HG02571 (cell line): ENCODE data around the gene KXD1.
"Not testable (repeated sequence)": the region's sequence is repeated elsewhere in the genome, so short reads cannot be mapped to it uniquely, and the experiment has no call there.

Experiments used
- ATAC-seq: cut with Tn5 transposase; IDR thresholded peaks from one replicate; pipeline ENCODE4 v1.9.1; 2021; ENCODE audit warnings: mild to moderate bottlenecking, moderate library complexity; ENCODE audit not compliant: unreplicated experiment

KXD1 gene

GRCh38 chr19:18599485-18599884 is 41.8 kb downstream of the KXD1 start:
- ATAC-seq: no peak

- not testable (repeated sequence) for ATAC-seq
Observed at GRCh38 chr19:18600692-18601397, 43.2 kb downstream of the KXD1 start.

GRCh38 chr19:18601875-18602274 is 44.2 kb downstream of the KXD1 start:
- ATAC-seq: no peak

GRCh38 chr19:18603255-18603957 is 45.7 kb downstream of the KXD1 start:
- no peak for ATAC-seq

GRCh38 chr19:18603958-18604819 is 46.5 kb downstream of the KXD1 start:
- ATAC-seq: no peak

- no peak for ATAC-seq
Observed at GRCh38 chr19:18604820-18605159, 47.1 kb downstream of the KXD1 start.

- ATAC-seq: no peak
Observed at GRCh38 chr19:18605196-18605545, 47.5 kb downstream of the KXD1 start.

GRCh38 chr19:18605546-18606280 is 48.0 kb downstream of the KXD1 start:
- ATAC-seq: no peak

- no peak for ATAC-seq
Observed at GRCh38 chr19:18606281-18607225, 48.9 kb downstream of the KXD1 start, which contains the start of gene CRLF1. CRLF1 (minus strand) TSS chr19:18606799; CDS start chr19:18606656, 143 bp downstream.

- no peak for ATAC-seq
Observed at GRCh38 chr19:18607226-18608101, 49.8 kb downstream of the KXD1 start.

GRCh38 chr19:18608102-18608804 is 50.6 kb downstream of the KXD1 start:
- ATAC-seq: no peak

- ATAC-seq: no peak
Observed at GRCh38 chr19:18608805-18609716, 51.4 kb downstream of the KXD1 start.

GRCh38 chr19:18609717-18610051 is 52.0 kb downstream of the KXD1 start:
- no peak for ATAC-seq

GRCh38 chr19:18610245-18610555 is 52.5 kb downstream of the KXD1 start:
- no peak for ATAC-seq

GRCh38 chr19:18610556-18611326 is 53.1 kb downstream of the KXD1 start:
- no peak for ATAC-seq

- no peak for ATAC-seq
Observed at GRCh38 chr19:18611327-18612050, 53.8 kb downstream of the KXD1 start.
